Stomach (tissue), 4 donors: ENCODE results near the gene RMRP.

Experiments
- CTCF ChIP-seq, 7 experiments: fragments of 450-650 bp in 4 of 7; fragments of 200-600 bp in 3 of 7; sonication (generic) in 3 of 7; IDR thresholded peaks; one replicate each; pipeline ENCODE4 v1.5.1; 2016 to 2019; ENCODE audit warnings: antibody characterized with exemption in 7 of 7, control low read depth in 2 of 7, mild to moderate bottlenecking in 1 of 7
- POLR2A ChIP-seq, 4 donors: fragments of 450-650 bp; IDR thresholded peaks; one replicate each; pipeline ENCODE4 v1.6.1; 2016; ENCODE audit warnings: antibody characterized with exemption in 4 of 4, control low read depth in 2 of 4, mild to moderate bottlenecking in 1 of 4, moderate library complexity in 1 of 4
- POLR2AphosphoS5 ChIP-seq, 3 donors: sonication (generic); formaldehyde crosslinking; IDR thresholded peaks; one replicate each; pipeline ENCODE4 v1.6.1; 2016; ENCODE audit warnings: antibody characterized with exemption in 3 of 3

DNA sequence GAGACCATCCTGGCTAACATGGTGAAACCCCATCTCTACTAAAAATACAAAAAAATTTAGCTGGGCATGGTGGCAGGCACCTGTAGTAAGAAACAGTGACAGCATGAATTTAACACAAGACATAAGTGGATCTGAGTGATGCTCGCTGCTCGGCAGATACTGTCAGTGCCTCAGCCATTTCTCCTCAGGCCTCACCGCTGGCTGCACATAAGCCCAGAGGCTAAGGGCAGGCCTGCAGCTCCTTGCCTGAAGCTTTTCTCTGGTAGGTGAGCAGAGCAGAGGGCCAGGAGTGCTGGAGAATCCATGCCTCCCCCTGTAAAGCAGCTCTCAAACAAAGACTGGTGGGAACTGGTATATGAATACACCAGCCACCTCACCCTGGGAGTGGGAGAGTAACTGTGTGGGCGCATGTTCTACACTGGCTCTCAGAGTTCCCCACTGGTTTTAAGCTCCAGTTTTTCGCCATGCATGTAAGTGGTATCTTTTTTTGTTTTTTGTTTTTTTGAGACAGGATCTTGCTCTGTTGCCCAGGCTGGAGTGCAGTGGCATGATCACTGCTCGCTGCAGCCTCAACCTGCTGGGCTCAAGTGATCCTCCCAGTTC, 29.3 kb downstream of the RMRP start:
- TF ChIP-seq CTCF (IDR thresholded peaks at IDR 0.05) (no peak), POLR2AphosphoS5 (IDR thresholded peaks at IDR 0.05) (no peak), POLR2A (IDR thresholded peaks at IDR 0.05) (no peak)
